Activated CD8-positive, alpha-beta memory T cell treated with anti-CD3 and anti-CD28 coated beads for 48 hours (primary cell): Measurements from ENCODE around the gene TSC2.
"Not testable (repeated sequence)": the region's sequence is repeated elsewhere in the genome, so short reads cannot be mapped to it uniquely, and the experiment has no call there.

Source experiments
- DNase-seq, 3 experiments: peaks; one replicate each; pipeline ENCODE4 v3.0.0-alpha.2; 2020; ENCODE audit warnings: low read depth in 2 of 3, low spot score in 2 of 3

The TSC2 gene

GRCh38 chr16:2009791-2010510 lies 37.8 kb upstream of the TSC2 start, which contains the start of gene ZNF598:
ZNF598 (minus strand) TSS chr16:2009821.
- peak in 1 of 3 experiments; percentile 65 for DNase-seq

DNA sequence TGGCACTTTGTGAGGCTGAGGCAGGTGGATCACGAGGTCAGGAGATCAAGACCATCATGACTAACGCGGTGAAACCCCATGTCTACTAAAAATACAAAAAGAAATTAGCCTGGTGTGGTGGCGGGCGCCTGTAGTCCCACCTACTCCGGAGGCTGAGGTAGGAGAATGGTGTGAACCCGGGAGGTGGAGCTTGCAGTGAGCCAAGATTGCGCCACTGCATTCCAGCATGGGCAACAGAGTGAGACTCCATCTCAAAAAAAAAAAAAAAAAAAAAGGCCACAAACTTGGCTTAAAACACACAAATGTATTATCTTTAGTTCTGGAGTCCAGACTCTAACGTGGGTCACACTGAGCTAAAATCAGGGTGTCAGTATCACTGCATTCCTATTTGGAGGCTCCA lies 36.1 kb upstream of the TSC2 start:
- not testable (repeated sequence) for DNase-seq

GRCh38 chr16:2013527-2013926 lies 34.3 kb upstream of the TSC2 start:
- no peak for DNase-seq

- DNase-seq: no peak
Measured at GRCh38 chr16:2015117-2015946, 32.5 kb upstream of the TSC2 start.

GRCh38 chr16:2015947-2016208 lies 31.9 kb upstream of the TSC2 start:
- no peak for DNase-seq

DNA sequence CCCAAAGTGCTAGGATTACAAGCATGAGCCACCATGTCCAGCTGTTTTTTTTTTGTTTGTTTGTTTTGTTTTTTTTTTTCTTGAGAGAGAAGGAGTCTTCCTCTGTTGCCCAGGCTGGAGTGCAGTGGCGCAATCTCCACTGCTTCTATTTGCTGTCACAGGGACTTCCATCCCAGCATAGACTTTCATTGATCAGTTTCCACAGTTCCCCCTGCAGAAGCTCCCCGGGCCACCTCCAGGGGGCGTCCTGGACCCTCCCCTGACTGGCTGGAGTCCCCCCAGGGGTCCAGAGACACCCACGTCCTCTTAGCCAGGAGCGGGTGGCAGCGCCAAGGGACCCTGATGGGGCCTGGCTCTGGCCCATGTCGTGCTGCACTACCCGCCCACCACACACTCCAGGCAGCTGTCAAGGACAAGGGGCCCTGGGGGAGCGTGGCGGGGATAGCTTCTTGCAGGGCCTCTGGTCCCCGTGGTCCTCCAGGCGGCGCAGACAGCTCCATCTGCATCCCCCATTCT lies 31.3 kb upstream of the TSC2 start:
- no peak for DNase-seq

DNA sequence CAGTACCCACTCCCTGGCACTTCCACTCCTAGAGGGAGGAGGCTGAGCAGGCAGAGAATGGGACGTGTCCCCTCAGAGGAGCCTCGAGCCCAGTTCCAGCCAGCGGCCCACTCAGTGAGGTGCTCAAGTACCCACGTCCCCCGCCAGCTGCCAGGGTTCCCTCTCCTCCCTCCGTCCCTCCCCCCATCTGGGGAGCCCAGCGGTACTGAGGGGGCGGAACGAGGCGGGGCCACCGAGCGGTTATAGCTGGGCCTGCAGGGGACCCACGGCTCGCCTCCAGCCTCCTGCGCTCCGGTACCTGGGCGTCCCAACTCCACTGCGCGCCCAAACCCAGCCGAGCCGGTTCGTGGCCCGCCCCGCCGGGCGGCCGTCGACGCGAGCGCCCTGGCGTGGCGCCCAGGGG lies 28.3 kb upstream of the TSC2 start, which contains the start of gene NPW:
TSS of gene NPW (plus strand) at position 268 of the 403 bp plus-strand sequence.
- no peak for DNase-seq

GRCh38 chr16:2019921-2020831 lies 27.6 kb upstream of the TSC2 start:
- no peak for DNase-seq

DNA sequence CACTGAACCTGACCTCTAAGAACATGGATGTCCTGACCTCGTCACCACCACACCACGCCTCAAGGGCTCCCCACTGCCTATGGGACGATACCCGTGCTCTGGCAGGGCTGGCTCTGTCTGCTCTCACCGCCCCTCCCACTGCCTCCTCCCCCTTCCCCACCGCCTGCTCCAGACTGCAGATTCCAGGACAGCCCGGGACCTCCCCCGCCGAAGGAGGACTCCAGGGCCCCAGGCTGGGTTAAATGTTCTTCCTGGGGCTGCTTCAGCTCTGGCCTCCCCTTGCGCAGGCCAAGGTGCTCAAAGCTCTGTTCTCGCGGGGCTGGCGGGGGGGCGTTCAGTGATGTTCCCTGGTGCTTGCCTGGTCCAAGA lies 25.1 kb upstream of the TSC2 start:
- DNase-seq: no peak

DNA sequence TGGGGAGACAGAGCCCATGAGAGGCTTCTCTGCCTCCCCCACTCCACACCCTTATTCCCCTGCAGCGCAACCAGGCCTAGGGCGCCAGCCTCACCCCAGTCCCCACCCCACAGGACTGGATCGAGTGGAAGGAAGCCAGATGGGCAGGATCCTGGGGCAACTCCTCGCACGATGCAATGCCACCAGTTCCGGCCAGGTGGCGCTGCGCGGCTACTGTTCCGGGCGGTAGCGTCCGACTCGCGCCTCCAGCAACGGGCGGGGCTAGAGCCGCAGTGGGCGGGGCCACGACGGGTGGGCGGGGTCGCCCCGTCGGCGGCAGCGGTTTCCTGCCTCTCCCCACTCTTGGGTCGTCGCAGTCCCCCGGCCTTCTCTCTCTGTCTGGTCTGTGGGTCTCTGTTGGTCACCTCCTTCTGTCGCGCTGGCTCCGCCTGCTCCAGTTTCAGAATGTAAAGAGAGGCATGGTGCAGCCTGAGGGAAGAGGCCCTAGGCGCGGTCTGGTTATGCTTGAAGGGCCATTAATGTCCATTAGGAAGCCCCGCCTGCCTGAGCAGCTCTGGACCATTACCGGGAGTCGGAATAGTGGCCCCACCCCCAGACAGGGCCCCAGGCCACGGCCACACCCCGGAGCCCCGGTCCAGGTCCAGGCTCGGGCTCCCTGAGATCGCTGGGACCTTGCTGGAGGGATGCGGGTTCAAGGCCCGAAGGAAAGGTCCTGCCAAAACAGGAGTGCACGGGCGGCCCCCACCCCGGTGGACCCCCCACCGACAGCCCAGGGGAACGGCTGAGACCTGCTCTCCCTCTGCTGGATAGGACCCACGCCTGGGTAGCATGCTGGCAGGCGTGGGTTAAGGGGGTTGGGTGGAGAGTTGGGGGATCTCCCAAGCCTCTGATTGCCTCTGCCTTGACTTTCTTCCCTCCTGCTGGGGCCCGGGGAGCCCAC lies 24.4 kb upstream of the TSC2 start:
- DNase-seq: peak; percentile 91 to 99 (median 96)

DNA sequence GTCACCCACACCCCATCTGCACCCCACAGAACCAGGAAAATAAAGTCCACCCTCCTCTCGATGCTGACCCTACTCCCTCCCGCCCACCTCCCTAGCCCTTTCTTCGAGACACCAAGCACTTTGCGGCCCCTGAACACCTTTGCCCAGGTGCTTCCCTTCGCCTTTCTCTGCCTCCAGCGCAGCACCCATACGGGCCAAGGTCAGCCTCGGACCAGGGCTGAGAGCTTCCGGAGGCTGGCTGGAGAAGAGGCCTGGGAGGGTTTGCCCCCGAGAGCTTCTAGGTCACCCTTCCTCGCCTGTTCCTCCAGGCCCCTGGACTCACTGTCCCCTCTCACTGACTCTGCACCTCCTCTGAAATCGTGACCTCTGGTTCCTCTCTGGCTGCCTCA lies 23.8 kb upstream of the TSC2 start:
- DNase-seq: no peak

DNA sequence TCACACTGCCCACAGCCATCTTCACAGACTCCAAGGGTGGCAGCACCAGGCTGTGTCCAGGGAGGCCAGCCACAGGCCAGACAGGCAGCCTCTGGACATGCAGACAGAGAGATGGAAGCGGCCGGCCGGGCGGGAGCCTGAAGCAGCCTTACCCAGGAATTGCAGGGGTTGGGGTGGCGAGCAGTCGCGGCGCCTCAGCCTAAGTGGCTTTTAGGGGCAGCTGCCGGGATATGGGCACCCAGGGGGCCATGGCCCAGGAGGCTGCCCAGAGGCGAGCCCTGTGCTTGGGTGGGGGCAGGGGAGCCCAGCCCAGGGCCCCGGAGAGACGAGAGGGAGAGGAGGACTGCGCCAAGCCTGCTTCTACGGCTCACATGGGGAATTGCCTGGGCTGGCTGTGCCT lies 22.5 kb upstream of the TSC2 start:
- DNase-seq: no peak

DNA sequence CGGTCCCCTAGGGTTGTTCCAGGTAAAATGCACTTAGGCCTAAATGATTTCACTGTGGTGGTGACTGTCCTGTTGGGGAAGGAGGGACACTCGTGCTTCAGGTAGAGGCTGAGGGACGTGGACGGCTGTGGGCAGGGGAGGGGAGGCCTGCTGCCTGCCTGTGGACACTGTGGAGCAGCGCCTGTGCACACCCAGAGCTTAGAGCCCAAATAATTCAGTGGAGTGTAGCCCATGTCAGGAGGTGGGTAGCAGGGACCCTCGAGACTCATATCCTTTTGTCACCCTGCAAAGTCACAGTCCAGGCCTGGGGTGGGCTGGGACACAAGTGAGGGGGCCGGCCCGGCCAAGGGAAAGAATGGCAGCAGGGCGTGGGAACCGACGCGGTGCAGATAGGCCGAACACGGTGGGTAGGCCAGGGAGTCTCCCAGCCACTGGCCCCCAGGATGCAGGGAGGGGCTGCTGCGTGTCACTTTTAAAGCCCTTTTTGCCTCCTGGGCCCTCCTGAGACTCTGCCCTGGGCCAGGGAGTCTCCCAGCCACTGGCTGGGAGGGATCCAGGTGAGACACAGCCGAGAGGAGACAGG lies 21.8 kb upstream of the TSC2 start:
- no peak for DNase-seq

GRCh38 chr16:2026461-2027023 lies 21.2 kb upstream of the TSC2 start, which contains the start of gene NHERF2:
NHERF2 (plus strand) TSS chr16:2026902; CDS start chr16:2027006, 104 bp downstream.
- DNase-seq: no peak

- DNase-seq: no peak
Measured at GRCh38 chr16:2027024-2028010, 20.5 kb upstream of the TSC2 start.

GRCh38 chr16:2028146-2028545 lies 19.6 kb upstream of the TSC2 start:
- DNase-seq: no peak

- DNase-seq: no peak
Measured at GRCh38 chr16:2028620-2029220, 19.1 kb upstream of the TSC2 start.

DNA sequence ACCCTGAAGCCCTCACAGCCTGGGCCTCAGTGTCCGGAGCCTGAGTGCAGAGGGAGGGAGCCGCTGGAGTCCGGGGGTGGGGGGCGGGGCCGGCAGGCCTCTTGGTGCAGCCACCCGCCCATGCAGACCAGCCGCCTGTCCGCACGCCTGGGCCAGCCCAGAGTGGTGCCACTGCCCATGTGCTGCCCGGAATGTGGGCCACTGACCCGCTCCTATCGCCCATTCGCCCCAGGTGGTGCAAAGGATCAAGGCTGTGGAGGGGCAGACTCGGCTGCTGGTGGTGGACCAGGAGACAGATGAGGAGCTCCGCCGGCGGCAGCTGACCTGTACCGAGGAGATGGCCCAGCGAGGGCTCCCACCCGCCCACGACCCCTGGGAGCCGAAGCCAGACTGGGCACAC lies 18.4 kb upstream of the TSC2 start:
- DNase-seq: no peak
